KG1 (cell line): ENCODE data around the gene KCTD19.

Source experiments
- DNase-seq: peaks from one replicate; lab custom pipeline; 2025; lab: John Stamatoyannopoulos, UW

Gene KCTD19

DNA sequence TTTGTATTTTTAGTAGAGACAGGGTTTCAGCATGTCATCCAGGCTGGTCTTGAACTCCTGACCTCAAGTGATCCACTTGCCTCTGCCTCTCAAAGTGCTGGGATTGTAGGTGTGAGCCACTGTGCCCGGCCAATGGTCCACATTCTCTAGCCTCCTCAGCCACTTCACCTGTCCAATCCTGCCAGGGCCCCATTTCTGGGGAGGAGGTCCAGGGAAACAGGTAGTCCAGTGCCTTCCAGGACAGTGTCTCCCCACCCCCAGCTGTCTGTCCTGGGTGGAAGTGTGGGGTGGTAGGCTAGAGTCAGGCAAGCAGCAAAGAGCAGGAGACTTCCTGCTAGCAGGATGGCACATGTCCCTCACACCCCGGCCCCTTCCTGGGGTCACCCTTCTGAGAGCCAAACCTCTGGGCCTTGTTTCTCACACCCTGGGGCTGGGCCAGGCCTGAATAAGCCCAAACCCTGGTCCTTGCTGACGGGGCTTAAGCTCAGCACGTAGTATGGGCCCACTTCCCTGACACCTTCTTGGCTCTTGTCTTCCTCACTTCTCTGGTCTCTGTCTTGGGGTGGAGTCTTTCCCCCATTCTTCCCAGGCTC, 84.3 kb downstream of the KCTD19 start:
- no peak for DNase-seq

- no peak for DNase-seq
Observed at GRCh38 chr16:67241008-67241900, 85.3 kb downstream of the KCTD19 start.

DNA sequence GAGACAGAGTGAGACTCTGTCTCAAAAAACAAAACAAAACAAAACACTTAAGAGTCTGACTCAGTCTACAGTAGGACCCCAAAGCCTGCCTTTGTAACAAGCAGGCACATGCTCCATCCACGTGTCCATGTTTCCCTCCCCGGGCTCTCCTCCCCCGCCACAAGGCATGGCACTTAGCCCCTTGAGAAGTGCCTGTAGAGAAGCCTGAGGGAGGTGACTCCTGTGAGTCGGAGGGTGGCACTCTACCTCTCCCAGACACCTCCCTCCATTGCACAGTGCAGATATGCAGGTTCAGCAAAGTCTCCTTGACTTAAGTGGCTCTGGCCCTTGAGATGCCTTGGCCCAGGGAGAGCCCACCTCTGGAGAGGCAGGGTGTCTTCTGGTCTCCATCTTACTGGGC, 86.0 kb downstream of the KCTD19 start:
- no peak for DNase-seq
